ENCODE results near the gene ACOT7.

The ACOT7 gene

GRCh38 chr1:6268415-6268814 is 125.2 kb downstream of the ACOT7 start:
- no peak for DNase-seq (ENCODE audit: low spot score)

GRCh38 chr1:6267686-6268322 is 125.8 kb downstream of the ACOT7 start:
- DNase-seq (ENCODE audit: low spot score), result no peak

- no peak for DNase-seq (ENCODE audit: low spot score)
Measured at GRCh38 chr1:6266641-6267040, 126.9 kb downstream of the ACOT7 start.

- no peak for DNase-seq (ENCODE audit: low spot score)
Measured at GRCh38 chr1:6265151-6265550, 128.4 kb downstream of the ACOT7 start.

GRCh38 chr1:6263716-6264115 is 129.9 kb downstream of the ACOT7 start:
- no peak for DNase-seq (ENCODE audit: low spot score)

GRCh38 chr1:6262555-6263420 is 130.8 kb downstream of the ACOT7 start:
- DNase-seq (ENCODE audit: low spot score), result no peak

GRCh38 chr1:6261615-6261995 is 132.0 kb downstream of the ACOT7 start:
- DNase-seq (ENCODE audit: low spot score), result no peak

GRCh38 chr1:6260961-6261614 is 132.5 kb downstream of the ACOT7 start, which contains the start of gene GPR153:
TSS of gene GPR153 (minus strand) at chr1:6261098. CDS start at chr1:6254905, 6,193 bp downstream.
- DNase-seq (ENCODE audit: low spot score), result peak; percentile 73

GRCh38 chr1:6260433-6260934 is 133.1 kb downstream of the ACOT7 start:
- no peak for DNase-seq (ENCODE audit: low spot score)

GRCh38 chr1:6259491-6260362 is 133.8 kb downstream of the ACOT7 start:
- peak; percentile 85 for DNase-seq (ENCODE audit: low spot score)

- no peak for DNase-seq (ENCODE audit: low spot score)
Measured at GRCh38 chr1:6258675-6259074, 134.9 kb downstream of the ACOT7 start.

- DNase-seq (ENCODE audit: low spot score), result no peak
Measured at GRCh38 chr1:6257541-6258069, 136.0 kb downstream of the ACOT7 start.

GRCh38 chr1:6256645-6257044 is 136.9 kb downstream of the ACOT7 start:
- no peak for DNase-seq (ENCODE audit: low spot score)

GRCh38 chr1:6254691-6255090 is 138.9 kb downstream of the ACOT7 start:
- no peak for DNase-seq (ENCODE audit: low spot score)

GRCh38 chr1:6253380-6253779 is 140.2 kb downstream of the ACOT7 start:
- DNase-seq (ENCODE audit: low spot score), result no peak

- no peak for DNase-seq (ENCODE audit: low spot score)
Measured at GRCh38 chr1:6252374-6252710, 141.2 kb downstream of the ACOT7 start.

- no peak for DNase-seq (ENCODE audit: low spot score)
Measured at GRCh38 chr1:6251681-6252373, 141.7 kb downstream of the ACOT7 start.

GRCh38 chr1:6251233-6251632 is 142.3 kb downstream of the ACOT7 start:
- DNase-seq (ENCODE audit: low spot score), result no peak

GRCh38 chr1:6249739-6250689 is 143.6 kb downstream of the ACOT7 start:
- no peak for DNase-seq (ENCODE audit: low spot score)

Data from hepatic stellate cell (primary cell).